Esophagus (tissue), 2 donors: ENCODE measurements around the gene GUCD1. TPM values are rescaled to one million over a fixed set of nuclear protein-coding genes. Genes with fewer than 3 reads are reported as not detected.

Experiments used
- H3K27ac ChIP-seq, 2 donors: one replicate each; pipeline ENCODE4 v1.5.1; 2013; ENCODE audit warnings: low read depth in 2 of 2, mild to moderate bottlenecking in 2 of 2, inconsistent platforms in 1 of 2, low read length in 1 of 2, moderate library complexity in 1 of 2
- H3K27me3 ChIP-seq, 2 donors: one replicate each; pipeline ENCODE4 v1.6.1; 2013; ENCODE audit warnings: low read length in 2 of 2, control low read depth in 1 of 2, mild to moderate bottlenecking in 1 of 2; ENCODE audit not compliant: insufficient read depth in 2 of 2, control insufficient read depth in 1 of 2
- H3K36me3 ChIP-seq, 2 donors: one replicate each; pipeline ENCODE4 v1.6.1; 2013; ENCODE audit warnings: low read length in 1 of 2; ENCODE audit not compliant: control insufficient read depth in 2 of 2, insufficient read depth in 2 of 2
- H3K4me1 ChIP-seq, 2 donors: one replicate each; pipeline ENCODE4 v1.6.1; 2013; ENCODE audit warnings: low read length in 1 of 2; ENCODE audit not compliant: control insufficient read depth in 2 of 2, insufficient read depth in 2 of 2
- H3K4me3 ChIP-seq, 2 donors: one replicate each; pipeline ENCODE4 v1.5.1; 2013; ENCODE audit warnings: low read length in 2 of 2, mild to moderate bottlenecking in 2 of 2, low read depth in 1 of 2, moderate library complexity in 1 of 2
- H3K9me3 ChIP-seq, 2 donors: one replicate each; pipeline ENCODE4 v1.6.1; 2013; ENCODE audit warnings: mild to moderate bottlenecking in 2 of 2, low read depth in 1 of 2, low read length in 1 of 2, moderate library complexity in 1 of 2; ENCODE audit not compliant: control insufficient read depth in 2 of 2, insufficient read depth in 1 of 2
- WGBS, 2 donors: extraction: QIAGEN DNeasy Blood & Tissue Kit; methylation state at CpG; one replicate each; pipeline ENCODE4 v1.1.7; 2013; 5-methylcytosine and 5-hydroxymethylcytosine counted together
- polyA plus RNA-seq, 2 donors: library from polyadenylated mRNA; stranded (reverse); fragments of 200-250 nt; gene quantifications; one replicate each; pipeline ENCODE4 v1.2.3, GENCODE V29; 2013
- donor health status: healthy with polysubstance abuse.
- donor health status: Bipolar disorder and iron deficiency.

GUCD1 gene
- polyA plus RNA-seq, 2 donors, result 50.4 to 62.9 TPM

DNA sequence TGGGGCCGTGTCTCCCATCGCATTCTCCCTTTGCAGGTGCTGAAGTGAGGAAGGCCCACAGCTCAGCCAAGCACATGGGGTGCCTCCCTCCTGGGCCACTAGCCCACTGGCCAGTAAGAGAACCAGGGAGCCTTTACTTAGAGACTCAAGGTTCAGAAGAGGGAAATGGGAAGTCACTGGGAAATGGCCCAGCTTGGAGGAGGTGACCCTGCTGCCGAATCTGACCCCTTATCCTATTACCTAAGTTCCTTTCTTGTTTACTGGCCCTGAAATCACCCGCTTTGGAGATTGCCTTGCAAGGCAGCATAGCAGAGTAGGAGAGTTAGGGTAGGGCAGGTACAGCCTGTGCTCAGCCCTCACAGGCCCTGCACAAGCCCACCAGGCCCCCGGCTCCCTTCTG lies 35.4 kb downstream of the GUCD1 start:
- Histone ChIP-seq H3K4me3 (no peak overlapping the region), H3K27ac (no peak overlapping the region), H3K9me3 (no peaks in the 10 kb centered on the region), H3K27me3 (no peaks in the 10 kb centered on the region), H3K36me3 (no peaks in the 10 kb centered on the region), H3K4me1 (peaks cover 3% of the 10 kb centered on the region in 2 donors)
- 87 to 90% methylated on average over 5 of the region's 5 CpGs for WGBS, 2 donors

DNA sequence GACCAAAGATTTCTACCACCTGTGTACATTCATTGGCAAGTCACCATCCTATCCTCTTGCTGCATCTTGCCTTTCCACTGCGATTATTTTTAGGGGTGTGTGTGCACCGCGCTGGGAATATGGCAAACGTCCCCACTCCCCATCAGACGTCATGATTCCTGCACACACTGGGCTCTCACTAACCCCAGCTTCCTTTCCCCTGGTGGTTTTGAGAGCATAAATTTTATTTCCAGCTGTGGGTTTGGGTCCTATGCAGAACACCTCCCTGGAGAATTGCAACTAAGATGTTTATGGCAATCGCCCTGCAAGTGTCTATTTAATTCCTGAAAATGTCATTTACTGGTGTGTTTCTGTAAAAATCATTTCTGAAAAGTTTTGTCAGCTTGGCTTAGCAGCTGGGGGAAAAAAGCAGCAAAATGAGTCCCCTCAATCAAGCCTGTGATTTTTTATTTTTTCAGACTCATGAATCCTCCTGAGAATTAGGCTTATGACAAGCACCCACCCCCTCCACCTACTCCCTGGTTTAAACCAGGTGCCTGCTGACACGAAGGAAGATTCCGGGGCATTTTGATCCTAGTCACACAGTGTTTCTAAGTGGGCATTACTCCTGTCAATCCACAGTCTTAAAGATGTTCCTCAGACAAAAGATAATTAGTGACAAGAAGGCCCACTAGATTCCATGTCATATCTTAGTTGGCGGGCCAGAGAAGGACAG lies 36.0 kb downstream of the GUCD1 start:
- H3K36me3 ChIP-seq, result no peaks in the 10 kb centered on the region
- H3K4me1 ChIP-seq, result peaks cover 3% of the 10 kb centered on the region in 2 donors
- H3K27me3 ChIP-seq, result no peaks in the 10 kb centered on the region
- H3K27ac ChIP-seq, result no peak overlapping the region
- H3K9me3 ChIP-seq, result no peaks in the 10 kb centered on the region
- H3K4me3 ChIP-seq, result no peak overlapping the region
- 77 to 85% methylated on average over 9 of the region's 9 CpGs for WGBS, 2 donors

DNA sequence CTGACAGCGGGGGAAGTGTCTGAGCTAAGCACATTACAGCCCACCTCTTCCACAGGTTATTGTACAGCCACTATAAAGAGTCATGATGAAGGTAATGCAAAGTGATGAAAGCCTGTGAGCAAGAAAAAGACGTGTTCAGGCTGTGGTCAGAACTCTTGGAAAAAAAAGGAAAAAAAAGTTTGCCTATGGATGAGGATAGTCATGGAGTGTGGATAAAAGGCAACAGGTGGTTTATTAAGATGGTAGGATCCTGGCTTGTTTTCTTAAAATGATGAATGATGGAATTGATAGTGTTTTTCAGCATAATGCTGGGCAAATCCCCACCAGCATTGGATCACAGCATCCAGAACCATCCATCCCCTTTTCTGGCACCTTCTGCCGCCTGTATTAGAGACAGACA lies 36.7 kb downstream of the GUCD1 start:
- Histone ChIP-seq H3K27ac (no peak overlapping the region), H3K36me3 (no peaks in the 10 kb centered on the region), H3K4me3 (no peak overlapping the region), H3K9me3 (no peaks in the 10 kb centered on the region), H3K27me3 (no peaks in the 10 kb centered on the region), H3K4me1 (peaks cover 3% of the 10 kb centered on the region in 2 donors)
- WGBS, 2 donors, result 84% methylated on average over 3 of the region's 3 CpGs

DNA sequence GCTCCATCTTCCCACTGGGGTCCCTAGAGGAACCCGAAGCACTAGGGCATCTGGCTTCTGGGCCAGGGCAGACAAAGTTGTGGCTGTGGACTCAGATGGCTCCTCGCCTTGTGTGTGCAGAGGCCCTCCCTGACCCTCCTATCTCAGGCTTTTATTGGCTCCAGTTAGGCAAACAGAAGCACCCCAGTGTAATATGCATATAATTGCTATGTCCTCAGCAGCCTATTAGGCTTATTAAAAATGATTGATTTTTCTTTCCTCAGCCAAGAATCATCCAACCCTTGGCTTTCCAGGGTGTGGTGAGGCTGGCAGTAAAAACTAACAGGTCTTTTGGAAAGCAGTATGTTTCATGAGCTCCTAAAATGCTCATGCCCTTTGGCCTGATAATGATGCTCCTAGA lies 37.5 kb downstream of the GUCD1 start:
- H3K4me1 ChIP-seq, result peaks cover 3% of the 10 kb centered on the region in 2 donors
- no peaks in the 10 kb centered on the region for H3K27me3 ChIP-seq
- no peaks in the 10 kb centered on the region for H3K9me3 ChIP-seq
- H3K27ac ChIP-seq, result no peak overlapping the region
- WGBS, 2 donors, result 95 to 96% methylated on average over 2 of the region's 2 CpGs
- H3K36me3 ChIP-seq, result no peaks in the 10 kb centered on the region
- H3K4me3 ChIP-seq, result no peak overlapping the region

DNA sequence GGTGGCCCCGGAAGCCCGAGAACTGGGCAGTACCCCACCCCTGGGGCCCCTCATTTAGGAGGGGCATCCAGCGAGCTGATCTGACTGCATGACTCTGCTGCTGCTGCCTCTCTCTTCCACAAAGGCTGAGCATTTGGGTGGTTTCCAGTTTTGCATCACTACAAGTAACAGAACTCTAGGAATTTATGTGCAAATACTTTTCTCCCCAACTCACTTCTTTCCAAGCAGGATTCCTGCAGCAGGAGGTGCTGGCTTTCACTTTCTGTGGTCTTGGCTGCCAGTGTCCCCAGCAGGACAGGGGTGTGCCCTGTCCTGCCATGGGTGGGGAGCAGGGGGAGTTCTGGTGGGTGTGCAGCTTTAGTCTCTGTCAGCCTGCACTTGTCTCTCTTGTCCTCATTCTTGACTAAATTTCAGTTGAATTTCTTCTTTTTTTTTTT lies 38.6 kb downstream of the GUCD1 start:
- no peak overlapping the region for H3K27ac ChIP-seq
- H3K4me3 ChIP-seq, result no peak overlapping the region

DNA sequence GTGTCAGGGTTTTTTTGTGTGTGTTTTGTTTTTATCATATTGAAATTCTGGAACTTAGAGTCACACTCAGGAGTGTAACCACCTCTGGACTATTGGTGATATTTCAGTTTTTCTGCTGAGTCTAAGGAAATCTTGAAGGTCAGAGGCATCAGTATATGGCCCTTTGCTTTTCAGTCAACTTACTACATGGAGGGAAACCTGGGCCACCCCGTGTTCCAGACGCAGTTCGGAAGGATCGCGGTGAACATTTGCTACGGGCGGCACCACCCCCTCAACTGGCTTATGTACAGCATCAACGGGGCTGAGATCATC lies 40.0 kb downstream of the GUCD1 start:
- Histone ChIP-seq H3K9me3 (no peaks in the 10 kb centered on the region), H3K27me3 (no peaks in the 10 kb centered on the region), H3K36me3 (no peaks in the 10 kb centered on the region), H3K4me3 (no peak overlapping the region), H3K4me1 (no peaks in the 10 kb centered on the region), H3K27ac (no peak overlapping the region)
- 87 to 89% methylated on average over 8 of the region's 8 CpGs for WGBS, 2 donors

More for the DNA sequence above, 38.6 kb downstream of the GUCD1 start:
- no peaks in the 10 kb centered on the region for H3K36me3 ChIP-seq
- no peaks in the 10 kb centered on the region for H3K9me3 ChIP-seq
- 23 to 43% methylated on average over 3 of the region's 3 CpGs for WGBS, 2 donors
- H3K27me3 ChIP-seq, result no peaks in the 10 kb centered on the region
- peaks cover 0 to 3% of the 10 kb centered on the region in 2 donors for H3K4me1 ChIP-seq

DNA sequence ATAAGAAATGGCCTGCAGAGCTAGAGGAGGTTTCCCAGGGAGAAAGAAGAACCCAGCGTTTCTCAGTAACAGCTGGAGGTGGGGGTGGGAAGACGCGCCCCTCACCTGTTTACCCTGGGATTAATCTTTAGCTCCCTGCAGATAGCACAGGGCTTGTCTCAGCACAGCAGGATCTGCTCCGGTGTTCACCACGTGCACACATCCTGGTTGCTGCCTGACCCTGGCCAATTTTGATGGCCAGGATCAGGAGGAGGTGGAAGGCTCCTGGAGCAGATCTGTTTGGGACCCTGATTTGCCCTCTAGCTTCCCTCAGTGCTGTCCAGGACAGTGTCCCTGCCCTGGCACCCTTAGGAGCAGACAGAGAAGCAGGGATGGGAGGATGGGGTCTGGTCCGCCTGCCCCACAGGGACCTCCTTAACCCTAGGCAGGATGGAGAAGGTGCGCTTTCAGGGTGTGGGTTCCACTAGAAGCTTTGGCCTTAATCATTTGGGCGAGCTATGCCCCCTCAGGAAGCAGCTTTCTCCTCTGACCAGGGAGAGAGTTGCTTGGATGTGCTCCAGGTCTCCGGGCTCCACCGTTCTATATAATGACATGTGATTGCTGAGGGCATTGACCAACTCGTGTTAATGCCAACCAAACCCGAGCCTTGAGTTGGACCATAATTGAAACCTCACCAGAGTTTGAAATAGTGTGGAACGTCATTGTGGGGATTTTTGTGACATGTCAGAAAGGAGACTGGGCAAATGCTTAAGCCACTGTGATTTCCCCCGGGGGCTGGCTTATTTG lies 40.5 kb downstream of the GUCD1 start:
- Histone ChIP-seq H3K27me3 (no peaks in the 10 kb centered on the region), H3K27ac (no peak overlapping the region), H3K9me3 (no peaks in the 10 kb centered on the region), H3K4me3 (no peak overlapping the region), H3K36me3 (no peaks in the 10 kb centered on the region), H3K4me1 (no peaks in the 10 kb centered on the region)
- WGBS, 2 donors, result 50 to 54% methylated on average over 14 of the region's 14 CpGs

DNA sequence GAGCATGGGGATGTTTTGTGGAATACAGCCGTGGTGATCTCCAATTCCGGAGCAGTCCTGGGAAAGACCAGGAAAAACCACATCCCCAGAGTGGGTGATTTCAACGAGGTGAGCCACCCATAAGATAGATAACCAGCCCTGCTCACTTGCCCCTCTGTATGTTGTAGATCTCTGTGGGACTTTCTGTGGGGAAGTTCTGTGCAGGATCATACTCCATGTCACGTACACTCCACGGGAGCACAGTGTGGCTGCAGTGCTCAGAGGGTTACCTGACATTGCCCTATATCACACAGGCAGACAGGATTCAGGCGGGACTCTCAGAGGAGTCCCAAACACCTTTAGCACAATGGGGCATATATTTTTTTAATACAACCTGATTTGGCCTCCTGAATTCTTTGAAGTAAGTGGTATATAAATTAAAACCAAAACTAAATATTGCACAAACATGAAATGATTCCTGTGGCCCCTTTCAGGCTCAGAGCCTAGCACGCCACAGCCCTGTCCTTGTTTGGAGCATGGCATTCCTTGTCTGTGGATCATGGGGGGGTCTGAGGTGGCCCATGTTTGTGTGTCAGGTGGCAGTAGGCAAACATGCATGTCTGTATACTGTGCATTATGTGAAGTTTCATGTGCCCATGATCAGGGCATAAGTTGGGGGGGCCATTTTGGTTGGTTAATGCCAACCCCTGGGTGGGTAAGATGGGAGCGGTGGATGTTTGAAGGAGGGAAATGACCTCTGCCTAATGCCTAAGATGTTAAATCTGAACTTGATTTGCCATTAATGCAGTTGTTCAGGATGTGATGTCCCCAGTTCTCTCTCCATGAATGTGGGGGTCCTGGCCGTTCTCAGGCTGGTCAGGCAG lies 41.3 kb downstream of the GUCD1 start:
- H3K4me1 ChIP-seq, result no peaks in the 10 kb centered on the region
- H3K9me3 ChIP-seq, result no peaks in the 10 kb centered on the region
- H3K4me3 ChIP-seq, result no peak overlapping the region
- H3K27ac ChIP-seq, result no peak overlapping the region
- no peaks in the 10 kb centered on the region for H3K27me3 ChIP-seq
- WGBS, 2 donors, result 90 to 91% methylated on average over 9 of the region's 9 CpGs
- no peaks in the 10 kb centered on the region for H3K36me3 ChIP-seq

DNA sequence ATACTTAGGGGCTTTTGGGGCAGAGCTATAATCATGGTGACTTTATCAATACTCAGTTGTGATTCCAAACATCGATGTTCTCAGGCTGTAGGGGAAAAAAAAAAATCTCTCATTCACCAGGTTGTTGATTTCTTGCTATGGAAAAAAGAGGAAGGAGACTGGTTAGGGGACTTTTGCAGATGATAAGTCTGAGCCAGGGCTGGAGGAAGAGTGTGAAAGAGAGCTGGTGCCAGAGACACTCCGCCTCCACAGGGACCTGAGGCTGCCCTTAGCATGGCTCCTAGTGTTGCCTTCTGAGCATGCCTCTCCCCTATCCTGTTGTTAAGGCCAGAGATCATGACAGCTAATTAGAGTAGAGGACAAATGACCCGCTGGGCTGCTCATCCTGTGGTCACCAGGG lies 42.9 kb downstream of the GUCD1 start:
- WGBS, 2 donors, result 53 to 65% methylated on average over 3 of the region's 3 CpGs
- H3K27me3 ChIP-seq, result no peaks in the 10 kb centered on the region
- no peaks in the 10 kb centered on the region for H3K4me1 ChIP-seq
- H3K27ac ChIP-seq, result no peak overlapping the region
- no peaks in the 10 kb centered on the region for H3K9me3 ChIP-seq
- H3K4me3 ChIP-seq, result no peak overlapping the region
- no peaks in the 10 kb centered on the region for H3K36me3 ChIP-seq
